GM10266 (cell line): Measurements from ENCODE around the gene SLX9.

Experiments
- DNase-seq: peaks from one replicate; pipeline ENCODE4 v3.0.0; 2012; ENCODE audit errors: extremely low spot score
- CTCF ChIP-seq: IDR thresholded peaks from 2 replicates; pipeline ENCODE4 v1.5.1; 2012; ENCODE audit warnings: mild to moderate bottlenecking, low read depth; ENCODE audit not compliant: control insufficient read depth, insufficient read depth; ENCODE audit errors: missing control alignments

The SLX9 gene

GRCh38 chr21:45001134-45002095, 61.6 kb downstream of the SLX9 start:
- no peak for TF ChIP-seq CTCF

GRCh38 chr21:45002381-45003204, 62.8 kb downstream of the SLX9 start:
- DNase-seq: no peak
- TF ChIP-seq CTCF: no peak

More at GRCh38 chr21:45001134-45002095, 61.6 kb downstream of the SLX9 start:
- DNase-seq: no peak

DNA sequence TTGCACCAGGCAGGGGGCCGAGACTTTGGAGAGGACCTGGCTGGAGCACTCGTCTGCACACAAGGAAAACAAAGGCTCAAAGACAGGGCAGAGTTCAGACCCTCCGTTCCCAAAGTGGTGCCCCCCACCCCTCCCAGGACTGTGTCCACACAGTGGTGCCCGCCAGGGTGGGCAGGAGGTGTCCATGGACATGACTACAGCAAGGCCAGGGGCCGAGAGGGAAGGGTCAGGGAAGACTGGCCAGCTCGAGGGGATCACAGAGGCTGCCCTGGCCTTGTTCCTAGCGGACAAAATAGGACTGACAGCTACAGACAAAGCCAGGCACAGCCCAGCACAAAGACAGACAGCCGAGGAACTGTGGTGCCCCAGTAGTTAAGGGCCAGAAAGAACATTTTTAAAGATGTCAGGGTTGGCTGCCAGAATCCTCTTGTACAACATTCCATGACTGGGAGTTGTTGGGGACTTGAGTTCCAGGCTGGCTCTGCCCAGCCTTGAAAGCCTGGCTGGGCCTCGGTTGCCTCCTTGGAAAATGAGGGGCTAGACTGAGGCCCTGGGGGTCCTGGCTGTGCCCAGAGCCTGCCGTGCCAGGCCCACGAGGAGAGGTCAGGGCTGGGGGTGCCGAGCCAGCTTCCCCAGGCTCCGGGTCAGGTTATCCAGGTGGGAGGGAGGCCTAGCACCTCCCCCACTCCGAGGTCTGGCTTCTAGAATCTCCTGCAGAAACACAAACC, 63.7 kb downstream of the SLX9 start:
- no peak for DNase-seq
- no peak for TF ChIP-seq CTCF

DNA sequence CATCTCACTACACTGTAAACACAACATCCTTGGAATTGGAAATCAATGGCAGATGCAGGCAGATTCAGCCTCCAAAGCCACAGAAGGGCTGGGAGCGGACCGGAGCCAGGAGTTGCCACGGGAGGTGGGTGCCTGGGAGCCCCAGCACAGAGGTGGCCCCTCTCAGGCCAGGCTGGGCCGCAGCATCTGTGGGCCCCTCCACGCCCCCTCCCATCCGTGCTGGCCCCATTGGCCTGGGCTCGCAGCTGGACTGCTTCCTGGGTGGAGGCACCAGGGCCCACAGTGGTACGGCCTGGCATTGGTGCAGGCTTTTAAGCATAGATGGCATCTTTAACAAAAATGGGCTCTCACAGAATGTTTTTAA, 64.2 kb downstream of the SLX9 start:
- DNase-seq: no peak
- TF ChIP-seq CTCF: no peak

DNA sequence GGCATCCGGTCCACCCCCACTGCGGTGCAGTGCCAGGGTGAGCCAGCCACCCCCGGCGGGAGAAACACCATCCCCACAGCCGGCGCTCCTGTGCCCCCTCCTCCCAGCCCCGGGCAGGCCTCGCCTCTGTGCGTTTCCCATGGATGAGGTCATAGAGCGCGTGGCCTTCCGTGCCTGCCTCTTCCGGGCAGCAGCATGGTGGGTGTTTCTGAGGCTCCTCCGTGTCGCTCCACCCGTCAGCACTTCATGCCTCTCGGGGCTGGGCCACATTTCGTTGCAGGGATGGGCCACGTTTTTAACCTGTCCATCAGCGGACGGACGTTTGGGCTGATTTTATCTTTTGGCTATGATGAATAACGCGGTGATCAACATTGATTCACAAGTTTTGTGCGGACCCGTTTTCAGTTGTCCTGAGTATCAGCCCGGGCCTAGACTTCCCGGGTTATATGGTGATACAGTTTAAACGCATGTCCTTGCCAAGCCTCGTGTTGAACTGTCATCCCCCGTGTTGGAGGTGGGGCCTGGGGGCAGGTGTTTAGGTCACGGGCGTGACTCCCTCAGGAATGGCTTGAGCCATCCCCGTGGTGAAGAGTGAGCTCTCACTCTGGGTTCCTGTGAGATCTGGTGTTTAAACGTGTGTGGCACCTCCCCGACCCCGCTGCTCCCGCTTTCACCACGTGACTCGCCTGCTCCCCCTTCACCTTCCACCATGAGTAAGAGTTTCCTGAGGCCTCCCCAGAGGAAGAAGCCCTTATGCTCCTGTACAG, 64.8 kb downstream of the SLX9 start:
- no peak for TF ChIP-seq CTCF
- DNase-seq: no peak

DNA sequence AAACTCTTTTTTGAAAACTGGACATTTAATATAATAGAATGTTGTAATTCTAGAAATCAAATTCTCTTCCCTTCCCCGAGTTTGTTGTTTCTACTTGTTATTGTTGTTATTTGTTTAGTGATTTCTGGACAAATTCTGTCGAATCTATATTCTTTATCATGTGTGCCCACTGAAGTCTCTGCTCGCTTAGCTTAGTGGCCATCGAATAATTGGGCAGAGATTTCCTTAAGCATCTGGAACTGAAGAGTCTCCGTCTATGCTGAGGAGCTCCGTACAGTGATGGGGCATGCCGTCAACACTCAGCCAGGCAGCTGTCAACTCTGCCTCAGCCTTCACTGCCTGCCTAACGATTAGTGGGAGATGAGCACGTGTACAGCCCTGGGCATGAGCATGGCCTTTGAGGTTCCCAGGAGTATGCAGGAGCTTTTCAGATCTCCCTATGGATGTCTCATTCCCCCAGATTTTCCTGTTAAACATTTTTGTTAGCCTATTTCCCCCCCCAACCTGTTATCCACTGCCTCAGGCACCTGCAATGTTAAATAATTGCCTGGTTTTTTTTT, 66.8 kb downstream of the SLX9 start:
- TF ChIP-seq CTCF: no peak
- no peak for DNase-seq
